ENCODE data around the gene CDH15.
"Not testable (repeated sequence)": the region's sequence is repeated elsewhere in the genome, so short reads cannot be mapped to it uniquely, and the experiment has no call there.

The CDH15 gene

DNA sequence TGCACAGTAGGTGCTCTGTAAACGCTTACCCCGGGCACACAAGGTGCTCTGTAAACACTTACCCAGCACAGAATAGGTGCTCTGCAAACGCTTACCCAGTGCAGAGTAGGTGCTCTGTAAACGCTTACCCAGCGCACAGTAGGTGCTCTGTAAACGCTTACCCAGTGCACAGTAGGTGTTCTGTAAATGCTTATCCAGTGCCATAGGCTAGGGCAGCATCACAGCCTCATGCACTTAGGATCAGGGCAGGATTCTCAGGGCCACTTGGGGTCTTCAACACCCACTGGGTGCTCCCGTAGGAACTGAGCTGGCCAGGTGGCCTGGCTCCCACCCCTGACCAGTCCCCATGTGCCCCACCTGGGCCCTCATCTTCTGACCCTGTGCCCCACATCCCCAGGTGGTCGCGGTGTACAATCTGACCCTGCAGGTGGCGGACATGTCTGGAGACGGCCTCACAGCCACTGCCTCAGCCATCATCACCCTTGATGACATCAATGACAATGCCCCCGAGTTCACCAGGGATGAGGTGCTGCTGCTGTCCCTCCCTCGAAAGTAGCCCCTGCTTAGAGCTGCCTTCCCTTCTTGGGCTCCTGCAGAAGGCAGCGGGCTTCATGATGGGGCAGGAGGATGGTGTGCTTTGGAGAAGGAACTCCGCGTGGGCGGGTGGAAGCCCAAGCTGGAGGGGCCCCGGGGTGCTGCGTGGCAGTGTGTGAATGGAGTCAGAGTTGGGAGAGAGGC lies 15.7 kb downstream of the CDH15 start:
- no peak for DNase-seq (ENCODE audit: low read depth in 2 of 3, low spot score in 1 of 3)

DNA sequence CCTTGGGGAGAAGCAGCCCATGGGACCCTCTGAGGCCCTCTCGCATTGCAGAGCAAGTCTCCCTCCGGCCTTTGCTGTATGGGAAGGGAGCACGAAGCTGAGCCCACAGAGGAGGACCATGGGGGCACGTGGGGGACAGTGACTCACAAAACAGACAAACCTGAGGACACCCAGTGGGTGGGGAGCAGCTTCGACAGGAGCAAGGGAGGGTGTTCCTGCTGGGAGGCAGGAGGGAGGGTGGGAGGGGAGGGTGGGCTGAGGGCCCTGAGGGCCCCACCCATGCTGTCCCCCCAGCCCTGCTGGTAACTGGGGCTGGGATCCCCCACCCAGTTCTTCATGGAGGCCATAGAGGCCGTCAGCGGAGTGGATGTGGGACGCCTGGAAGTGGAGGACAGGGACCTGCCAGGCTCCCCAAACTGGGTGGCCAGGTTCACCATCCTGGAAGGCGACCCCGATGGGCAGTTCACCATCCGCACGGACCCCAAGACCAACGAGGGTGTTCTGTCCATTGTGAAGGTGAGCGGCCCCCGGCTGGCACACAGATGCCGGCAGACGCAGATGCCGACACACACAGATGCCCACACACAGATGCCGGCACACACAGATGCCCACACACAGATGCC lies 16.3 kb downstream of the CDH15 start:
- no peak for DNase-seq (ENCODE audit: low read depth in 2 of 3, low spot score in 1 of 3)

DNA sequence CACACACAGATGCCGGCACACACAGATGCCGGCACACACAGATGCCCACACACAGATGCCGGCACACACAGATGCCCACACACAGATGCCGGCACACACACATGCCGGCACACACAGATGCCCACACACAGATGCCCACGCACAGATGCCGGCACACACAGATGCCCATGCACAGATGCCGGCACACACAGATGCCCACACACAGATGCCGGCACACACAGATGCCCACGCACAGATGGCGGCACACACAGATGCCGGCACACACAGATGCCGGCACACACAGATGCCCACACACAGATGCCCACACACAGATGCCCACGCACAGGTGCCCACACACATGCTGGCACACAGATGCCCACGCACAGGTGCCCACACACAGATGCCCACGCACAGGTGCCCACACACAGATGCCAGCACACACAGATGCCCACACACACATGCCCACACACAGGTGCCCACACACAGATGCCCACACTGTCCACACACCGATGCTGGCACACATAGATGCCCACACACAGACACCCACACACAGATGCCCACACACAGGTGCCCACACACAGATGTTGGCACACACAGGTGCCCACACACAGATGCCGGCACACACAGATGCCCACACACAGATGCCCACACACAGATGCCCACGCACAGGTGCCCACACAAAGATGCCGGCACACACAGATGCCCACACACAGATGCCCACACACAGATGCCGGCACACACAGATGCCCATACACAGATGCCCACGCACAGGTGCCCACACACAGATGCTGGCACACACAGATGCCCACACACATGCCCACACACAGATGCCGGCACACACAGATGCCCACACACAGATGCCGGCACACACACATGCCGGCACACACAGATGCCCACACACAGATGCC lies 17.2 kb downstream of the CDH15 start:
- DNase-seq (ENCODE audit: low read depth in 2 of 3, low spot score in 1 of 3) = not testable (repeated sequence)

GRCh38 chr16:89189358-89190025 lies 17.9 kb downstream of the CDH15 start:
- no peak for DNase-seq (ENCODE audit: low read depth in 2 of 3, low spot score in 1 of 3)

GRCh38 chr16:89190150-89190958 lies 18.8 kb downstream of the CDH15 start:
- no peak for DNase-seq (ENCODE audit: low read depth in 2 of 3, low spot score in 1 of 3)

GRCh38 chr16:89191033-89191900 lies 19.7 kb downstream of the CDH15 start:
- DNase-seq (ENCODE audit: low read depth in 2 of 3, low spot score in 1 of 3) = no peak

DNA sequence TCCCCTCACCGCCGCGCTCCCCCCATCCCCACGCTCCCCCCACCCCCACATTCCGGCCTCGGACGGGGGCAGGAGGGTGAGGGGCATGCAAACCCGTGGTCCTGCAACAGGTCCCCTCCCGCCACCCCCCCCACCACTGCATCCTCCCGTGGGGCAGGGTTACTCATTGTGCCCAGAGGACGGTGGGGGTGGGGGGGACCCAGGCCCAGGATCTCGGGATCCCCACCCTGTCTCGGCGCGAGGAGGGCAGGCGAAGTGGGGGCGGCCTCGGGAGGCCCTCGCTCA lies 20.3 kb downstream of the CDH15 start:
- DNase-seq (ENCODE audit: low read depth in 2 of 3, low spot score in 1 of 3) = no peak

DNA sequence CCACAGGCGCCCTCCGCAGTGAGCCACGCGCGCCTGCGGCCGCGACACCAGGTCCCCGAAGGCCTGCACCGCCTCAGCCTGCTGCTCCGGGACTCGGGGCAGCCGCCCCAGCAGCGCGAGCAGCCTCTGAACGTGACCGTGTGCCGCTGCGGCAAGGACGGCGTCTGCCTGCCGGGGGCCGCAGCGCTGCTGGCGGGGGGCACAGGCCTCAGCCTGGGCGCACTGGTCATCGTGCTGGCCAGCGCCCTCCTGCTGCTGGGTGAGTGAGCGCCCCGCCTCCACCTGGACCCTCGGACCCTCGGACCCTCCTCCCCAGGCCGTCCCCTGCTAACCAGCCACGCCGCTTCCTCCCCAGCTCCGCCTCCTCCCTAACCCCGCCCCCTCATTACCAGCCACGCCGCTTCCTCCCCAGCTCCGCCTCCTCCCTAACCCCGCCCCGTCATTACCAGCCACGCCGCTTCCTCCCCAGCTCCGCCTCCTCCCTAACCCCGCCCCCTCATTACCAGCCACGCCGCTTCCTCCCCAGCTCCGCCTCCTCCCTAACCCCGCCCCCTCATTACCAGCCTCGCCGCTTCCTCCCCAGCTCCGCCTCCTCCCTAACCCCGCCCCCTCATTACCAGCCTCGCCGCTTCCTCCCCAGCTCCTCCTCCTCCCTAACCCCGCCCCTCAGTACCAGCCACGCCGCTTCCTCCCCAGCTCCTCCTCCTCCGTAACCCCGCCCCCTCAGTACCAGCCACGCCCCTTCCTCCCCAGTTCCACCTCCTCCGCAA lies 20.8 kb downstream of the CDH15 start:
- DNase-seq (ENCODE audit: low read depth in 2 of 3, low spot score in 1 of 3) = peak in 2 of 3 donors; percentile 80 to 90

- peak in 2 of 3 donors; percentile 65 to 72 for DNase-seq (ENCODE audit: low read depth in 2 of 3, low spot score in 1 of 3)
These were observed 21.5 kb downstream of the CDH15 start for GRCh38 chr16:89192956-89193575.

DNA sequence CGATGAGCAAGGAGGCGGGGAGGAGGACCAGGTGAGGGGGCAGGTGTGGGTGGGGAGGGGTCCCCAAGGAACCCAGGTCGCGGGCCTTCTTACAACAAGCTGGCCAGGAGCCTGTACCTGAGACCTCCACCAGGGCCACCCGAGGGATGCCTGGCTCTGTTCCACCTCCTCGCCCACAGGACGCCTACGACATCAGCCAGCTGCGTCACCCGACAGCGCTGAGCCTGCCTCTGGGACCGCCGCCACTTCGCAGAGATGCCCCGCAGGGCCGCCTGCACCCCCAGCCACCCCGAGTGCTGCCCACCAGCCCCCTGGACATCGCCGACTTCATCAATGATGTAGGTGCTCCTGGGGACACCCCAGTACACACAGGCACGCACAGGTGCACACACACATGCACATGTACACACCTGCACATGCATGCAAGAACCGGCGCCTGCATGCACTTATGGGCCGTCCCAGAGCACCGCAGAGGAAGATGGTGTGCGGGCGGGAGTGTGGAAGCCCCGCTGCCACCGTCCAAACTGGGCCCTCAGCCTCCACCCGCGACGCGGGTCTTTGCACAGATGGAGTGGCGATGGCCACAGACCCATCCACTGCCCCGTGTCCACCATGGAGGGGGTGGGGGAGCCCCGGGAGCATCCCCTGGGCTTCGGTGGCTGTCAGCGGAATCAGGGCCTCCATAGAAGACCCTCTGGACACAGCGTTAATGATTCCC lies 22.2 kb downstream of the CDH15 start:
- no peak for DNase-seq (ENCODE audit: low read depth in 2 of 3, low spot score in 1 of 3)

- DNase-seq (ENCODE audit: low read depth in 2 of 3, low spot score in 1 of 3) = no peak
These were observed 23.1 kb downstream of the CDH15 start for GRCh38 chr16:89194340-89195311.

DNA sequence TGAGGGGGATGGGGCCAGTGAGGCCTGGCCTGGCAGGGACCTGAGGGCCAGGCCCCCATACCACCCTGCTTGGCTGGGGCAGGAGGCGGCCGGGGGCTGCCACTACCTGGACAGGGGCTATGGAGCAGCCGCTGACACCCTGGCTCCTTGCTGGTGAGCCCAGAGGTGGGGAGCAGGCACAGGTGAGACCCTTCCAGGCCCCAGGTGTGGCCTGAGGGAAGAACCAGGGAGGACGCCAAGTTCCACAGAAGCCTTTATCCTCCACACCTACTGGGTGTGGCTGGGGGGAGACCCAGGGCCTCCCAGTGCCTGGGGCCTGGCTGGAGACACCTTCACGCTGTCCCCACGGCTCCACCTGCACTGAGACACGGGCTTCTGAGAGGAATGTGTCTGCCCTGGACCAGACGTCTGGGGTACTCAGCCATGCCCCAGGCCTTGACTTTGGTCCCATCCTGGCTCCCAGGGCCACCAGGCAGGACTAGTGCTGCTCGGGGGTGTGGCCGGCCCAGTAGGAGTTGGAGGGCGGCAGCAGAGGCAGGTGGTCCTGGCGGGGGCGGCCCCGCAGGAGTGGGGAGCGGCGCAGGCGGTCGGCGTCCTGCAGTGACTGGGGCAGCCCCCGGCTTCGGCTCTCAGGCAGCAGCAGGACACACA lies 24.1 kb downstream of the CDH15 start:
- DNase-seq (ENCODE audit: low read depth in 2 of 3, low spot score in 1 of 3) = no peak

DNA sequence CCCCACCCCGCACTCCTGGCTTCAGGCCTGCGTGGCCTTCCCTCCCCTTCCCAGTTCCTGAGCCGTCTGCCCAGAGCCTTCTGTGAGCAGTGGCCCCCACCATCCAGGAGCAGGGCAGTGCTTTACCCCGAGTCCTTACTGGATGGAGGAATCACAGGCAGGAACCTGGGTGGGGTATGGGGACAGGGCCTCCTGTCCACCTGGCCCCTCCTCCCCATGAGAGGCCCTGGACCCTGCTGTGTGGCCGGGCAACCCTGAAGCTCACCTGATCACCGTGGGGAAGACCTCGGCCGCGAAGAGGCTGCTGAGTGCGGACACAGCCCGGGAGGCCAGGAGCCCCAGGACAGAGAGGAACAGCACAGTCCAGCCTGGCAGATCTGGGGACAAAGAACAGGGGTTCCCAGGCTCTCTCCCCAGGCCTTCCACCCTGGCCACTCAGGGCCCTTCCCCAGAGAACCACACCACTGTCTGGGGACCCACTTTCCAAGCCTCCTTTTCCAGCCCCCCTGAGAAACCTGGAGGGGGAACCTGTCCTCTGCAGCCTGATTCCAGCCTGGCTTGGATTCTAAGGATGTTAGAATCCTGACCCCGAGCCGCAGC lies 25.6 kb downstream of the CDH15 start:
- no peak for DNase-seq (ENCODE audit: low read depth in 2 of 3, low spot score in 1 of 3)

DNA sequence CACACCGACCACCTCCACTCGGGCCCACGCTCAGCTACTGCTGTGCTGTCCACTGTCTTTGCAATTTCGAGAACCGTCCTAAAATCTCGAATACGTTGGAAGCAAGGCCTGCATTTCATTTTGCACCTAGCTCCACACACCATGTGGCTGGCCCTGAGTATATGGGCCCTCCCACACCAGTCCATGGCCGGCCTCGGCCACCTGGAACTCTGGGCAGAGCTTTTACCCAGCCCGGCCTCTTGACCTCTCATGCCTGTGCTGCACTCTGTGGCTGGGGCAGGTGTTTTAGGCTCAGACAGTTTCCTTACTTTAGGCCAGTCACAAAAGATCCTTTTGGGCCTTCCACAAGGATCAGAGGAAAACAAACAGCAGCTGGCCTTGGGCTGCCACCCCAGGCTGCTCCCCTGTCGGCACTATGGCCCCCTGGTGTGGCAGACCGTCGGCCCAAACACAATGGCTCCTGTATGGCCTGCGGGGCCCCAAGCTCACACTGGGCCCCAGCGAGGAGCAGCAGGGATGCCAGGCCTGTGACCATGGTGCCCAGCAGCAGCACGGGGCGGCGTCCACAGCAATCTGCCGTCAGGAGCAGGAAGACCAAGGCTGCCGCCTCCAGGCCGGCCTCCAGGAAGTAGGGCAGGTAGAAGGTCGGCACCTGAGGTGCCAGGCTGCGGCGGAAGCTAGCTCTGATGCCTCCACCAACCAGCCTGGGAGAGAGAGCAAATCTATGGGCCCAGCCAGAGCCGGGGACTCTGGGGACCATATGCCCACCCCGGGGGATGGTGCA lies 26.3 kb downstream of the CDH15 start:
- DNase-seq (ENCODE audit: low read depth in 2 of 3, low spot score in 1 of 3) = no peak

Data from stimulated activated CD4-positive, alpha-beta T cell treated with anti-CD3 and anti-CD28 coated beads, Interleukin-12 subunit alpha, Interleukin-12 subunit beta, amount 100 ng/mL, for 48 hours (primary cell).